Calu3 (cell line): ENCODE results near the gene PUDP. TPM values are rescaled to one million over a fixed set of nuclear protein-coding genes. Genes with fewer than 3 reads are reported as not detected.
A peak's percentile ranks its signal among the peaks of the same experiment; 100 is the strongest.

Experiments used
- BruUV-seq: library from RNA; stranded (reverse); fragments of 400-500 nt; replicated peaks from 2 replicates; lab custom pipeline; 2021; lab: Mats Ljungman, UMichigan
- CTCF ChIA-PET: fragments of 300-600 bp; sonication (Branson Sonifier 250); formaldehyde crosslinking; loops from one replicate; lab custom pipeline; 2022; ENCODE audit warnings: antibody characterized with exemption; lab: Charles Lee
- DNase-seq: peaks from one replicate; pipeline ENCODE4 v3.0.0; 2022
- H3K27ac Mint-ChIP-seq: one replicate; pipeline ENCODE4 v1.8.0; 2022; ENCODE audit warnings: mixed read lengths; ENCODE audit not compliant: unreplicated experiment
- H3K27me3 Mint-ChIP-seq: one replicate; pipeline ENCODE4 v1.8.0; 2022; ENCODE audit warnings: mixed read lengths; ENCODE audit not compliant: unreplicated experiment
- H3K36me3 Mint-ChIP-seq: one replicate; pipeline ENCODE4 v1.8.0; 2022; ENCODE audit warnings: mild to moderate bottlenecking, moderate library complexity, mixed read lengths; ENCODE audit not compliant: insufficient read depth, unreplicated experiment
- H3K4me1 Mint-ChIP-seq: one replicate; pipeline ENCODE4 v1.8.0; 2022; ENCODE audit warnings: mild to moderate bottlenecking, low read depth, mixed read lengths; ENCODE audit not compliant: unreplicated experiment
- H3K4me3 Mint-ChIP-seq: one replicate; pipeline ENCODE4 v1.8.0; 2022; ENCODE audit warnings: mild to moderate bottlenecking, low read depth, moderate library complexity, mixed read lengths; ENCODE audit not compliant: unreplicated experiment
- H3K9me3 Mint-ChIP-seq: one replicate; pipeline ENCODE4 v1.8.0; 2022; ENCODE audit warnings: low read depth, mixed read lengths; ENCODE audit not compliant: unreplicated experiment
- CTCF ChIP-seq: fragments of 200-600 bp; IDR thresholded peaks from one replicate; pipeline ENCODE4 v1.8.0; 2022; ENCODE audit warnings: antibody characterized with exemption; ENCODE audit not compliant: unreplicated experiment
- intact Hi-C: fragments of 100-400 bp; cut with micrococcal nuclease; formaldehyde crosslinking; loops from one replicate; pipeline ENCODE4 v1.10.0; 2022; ENCODE audit not compliant: unreplicated experiment
- total RNA-seq: library from RNA; stranded (reverse); gene quantifications from 2 replicates; pipeline ENCODE4 v1.2.3, GENCODE V29; 2022

The PUDP gene
- total RNA-seq, 1 experiment from 2014 or later = 30.6 TPM

DNA sequence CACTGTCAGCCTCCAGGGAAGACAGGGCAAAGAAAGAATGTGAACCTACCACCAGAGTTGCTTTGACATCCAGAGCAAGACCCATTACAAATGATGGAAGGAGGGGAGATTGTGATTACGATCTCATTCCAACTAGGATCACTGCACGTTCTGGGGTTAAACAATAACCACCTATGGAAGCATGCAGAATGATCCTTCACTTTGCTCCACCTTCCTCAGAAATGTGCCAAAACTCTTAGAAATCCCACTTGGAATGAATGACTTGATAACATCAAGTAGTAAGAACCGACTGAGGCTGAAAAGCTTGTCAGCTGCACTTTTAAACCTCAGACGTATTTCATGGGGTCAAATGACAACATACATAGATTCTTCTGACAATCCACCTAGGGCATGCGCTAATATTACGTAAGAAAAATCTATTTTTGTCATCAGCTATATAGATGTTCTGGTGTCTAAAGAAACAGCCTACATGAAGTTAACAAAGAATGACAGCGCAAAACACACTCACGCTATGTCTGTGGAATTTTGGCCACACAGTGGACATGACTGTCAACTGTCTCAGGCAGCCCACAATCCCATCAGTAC, 3.9 kb downstream of the PUDP start:
- Mint-ChIP-seq H3K27ac (peak overlapping the region; percentile 30), H3K4me3 (peak overlapping the region; percentile 32), H3K27me3 (no peaks in the 10 kb centered on the region), H3K36me3 (peaks cover 19% of the 10 kb centered on the region), H3K4me1 (peaks cover 24% of the 10 kb centered on the region), H3K9me3 (no peaks in the 10 kb centered on the region)
- BruUV-seq = no TSS peak
- CTCF ChIA-PET = no interaction called here
- TF ChIP-seq CTCF = no peak
- intact Hi-C loops = no loop called here
- no peak for DNase-seq

DNA sequence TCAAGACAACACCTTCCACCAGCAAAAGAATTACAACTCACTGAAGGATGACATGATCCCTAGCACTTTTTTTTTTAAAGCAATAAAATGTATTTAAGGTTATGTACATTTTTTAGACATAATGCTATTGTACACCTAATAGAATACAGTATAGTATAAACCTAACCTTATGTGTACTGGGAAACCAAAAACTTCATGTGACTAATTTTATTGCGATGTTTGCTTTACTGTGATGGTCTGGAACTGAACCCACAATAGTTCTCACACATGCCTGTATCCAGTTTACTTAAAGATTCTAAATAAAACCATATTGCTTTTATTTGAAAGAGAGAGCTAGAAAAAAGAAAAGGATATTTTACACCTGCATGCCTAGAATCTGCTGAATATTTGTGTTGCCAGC, 4.9 kb downstream of the PUDP start:
- Mint-ChIP-seq H3K36me3 (peaks cover 12% of the 10 kb centered on the region), H3K27ac (no peak overlapping the region), H3K27me3 (no peaks in the 10 kb centered on the region), H3K4me1 (peaks cover 24% of the 10 kb centered on the region), H3K9me3 (no peaks in the 10 kb centered on the region), H3K4me3 (no peak overlapping the region)
- intact Hi-C loops = no loop called here
- BruUV-seq = no TSS peak
- CTCF ChIA-PET = no interaction called here
- no peak for TF ChIP-seq CTCF
- no peak for DNase-seq

- BruUV-seq = no TSS peak
- H3K36me3 Mint-ChIP-seq = peaks cover 3% of the 10 kb centered on the region
- DNase-seq = no peak
- H3K9me3 Mint-ChIP-seq = no peaks in the 10 kb centered on the region
- intact Hi-C loops = no loop called here
- H3K4me1 Mint-ChIP-seq = peaks cover 30% of the 10 kb centered on the region
- TF ChIP-seq CTCF = no peak
- no peaks in the 10 kb centered on the region for H3K27me3 Mint-ChIP-seq
- no peak overlapping the region for H3K4me3 Mint-ChIP-seq
- H3K27ac Mint-ChIP-seq = no peak overlapping the region
- CTCF ChIA-PET = no interaction called here
Observed at GRCh38 chrX:7139202-7140081, 8.5 kb downstream of the PUDP start.

DNA sequence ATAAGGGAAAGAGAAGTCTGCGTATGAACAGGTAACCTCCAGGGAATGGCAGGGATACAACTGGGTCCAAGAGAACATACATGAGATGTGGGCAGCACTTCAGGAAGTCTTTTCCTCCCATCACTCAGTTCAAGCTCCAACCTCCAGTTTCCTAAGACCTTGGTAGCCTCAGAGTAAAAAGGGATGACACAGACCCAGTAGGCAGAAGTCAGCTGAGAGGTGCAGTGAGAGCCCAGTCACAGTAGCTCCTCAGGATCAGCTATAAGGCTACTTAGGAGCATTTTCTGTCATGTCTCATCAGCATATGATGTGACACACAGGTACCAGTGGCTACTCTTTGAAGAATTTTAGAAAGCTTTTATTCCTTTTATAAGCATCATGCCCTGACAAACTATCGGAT, 13.0 kb downstream of the PUDP start:
- Mint-ChIP-seq H3K9me3 (no peaks in the 10 kb centered on the region), H3K27ac (no peak overlapping the region), H3K4me3 (no peak overlapping the region), H3K27me3 (no peaks in the 10 kb centered on the region), H3K4me1 (peaks cover 48% of the 10 kb centered on the region), H3K36me3 (peaks cover 21% of the 10 kb centered on the region)
- BruUV-seq = no TSS peak
- no peak for DNase-seq
- intact Hi-C loops = loop anchor here (5.0 kb wide), 1 partner anchor 452 kb away; no protein-coding TSS in a partner anchor
- no peak for TF ChIP-seq CTCF
- CTCF ChIA-PET = no interaction called here
